MM.1S (cell line): ENCODE measurements around the gene NAA10.

Experiments used
- EZH2 ChIP-seq: fragments of 300-600 bp; sonication (generic); optimal IDR thresholded peaks from 2 replicates; pipeline ENCODE3; 2017; ENCODE audit warnings: low read depth, mild to moderate bottlenecking, antibody characterized with exemption, low read length, mixed read lengths
- TF ChIP-seq, protein P1 (sequence below): fragments of 300-600 bp; sonication (generic); IDR thresholded peaks from 2 replicates; pipeline ENCODE4 v1.5.1; 2016; ENCODE audit warnings: antibody characterized with exemption, low read length, mixed read lengths

DNA sequence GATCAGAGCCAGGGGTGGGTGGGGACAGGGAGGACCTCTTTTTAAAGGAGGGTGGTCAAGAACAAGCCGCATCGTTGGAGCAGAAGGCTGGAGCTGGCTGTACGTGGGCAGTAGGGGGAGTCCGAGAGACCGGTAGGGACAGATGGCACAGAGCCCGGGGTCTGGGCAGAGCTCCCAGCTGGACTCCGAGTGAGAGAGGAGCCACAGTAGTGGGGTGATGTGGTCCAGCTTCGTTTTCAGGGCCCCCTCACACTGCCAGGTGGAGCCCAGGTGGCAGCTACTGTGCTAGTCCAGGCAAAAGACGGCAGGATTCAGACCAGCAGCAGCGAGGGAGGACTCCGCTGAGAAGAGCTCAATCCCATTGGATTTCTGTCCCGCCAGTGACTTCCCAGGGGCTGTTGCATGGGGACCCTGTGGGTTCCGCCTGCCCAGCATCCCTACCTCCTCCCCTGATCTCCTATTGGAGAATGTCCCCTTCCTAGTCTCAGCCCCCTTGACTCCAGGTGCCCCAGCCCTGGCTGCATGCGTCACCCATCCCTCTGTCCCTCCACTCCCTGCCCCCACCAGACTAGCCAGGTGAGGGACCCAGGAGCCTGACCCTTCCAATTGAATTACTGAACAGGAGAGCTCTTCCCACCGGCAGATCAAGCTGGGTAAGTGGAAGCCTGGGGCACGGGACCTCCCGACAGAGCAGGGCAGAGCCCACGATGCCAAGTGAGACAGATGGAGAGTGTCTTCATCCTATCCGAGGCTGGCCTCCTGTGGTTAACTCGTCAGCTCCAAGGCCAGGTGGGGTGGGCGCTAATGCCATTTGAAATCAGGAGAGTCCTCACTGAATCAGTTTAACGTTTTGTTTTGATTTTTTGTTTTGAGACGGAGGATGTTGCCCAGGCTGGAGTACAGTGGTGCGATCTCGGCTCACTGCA is 11.6 kb downstream of the NAA10 start:
- TF ChIP-seq, protein P1, sequence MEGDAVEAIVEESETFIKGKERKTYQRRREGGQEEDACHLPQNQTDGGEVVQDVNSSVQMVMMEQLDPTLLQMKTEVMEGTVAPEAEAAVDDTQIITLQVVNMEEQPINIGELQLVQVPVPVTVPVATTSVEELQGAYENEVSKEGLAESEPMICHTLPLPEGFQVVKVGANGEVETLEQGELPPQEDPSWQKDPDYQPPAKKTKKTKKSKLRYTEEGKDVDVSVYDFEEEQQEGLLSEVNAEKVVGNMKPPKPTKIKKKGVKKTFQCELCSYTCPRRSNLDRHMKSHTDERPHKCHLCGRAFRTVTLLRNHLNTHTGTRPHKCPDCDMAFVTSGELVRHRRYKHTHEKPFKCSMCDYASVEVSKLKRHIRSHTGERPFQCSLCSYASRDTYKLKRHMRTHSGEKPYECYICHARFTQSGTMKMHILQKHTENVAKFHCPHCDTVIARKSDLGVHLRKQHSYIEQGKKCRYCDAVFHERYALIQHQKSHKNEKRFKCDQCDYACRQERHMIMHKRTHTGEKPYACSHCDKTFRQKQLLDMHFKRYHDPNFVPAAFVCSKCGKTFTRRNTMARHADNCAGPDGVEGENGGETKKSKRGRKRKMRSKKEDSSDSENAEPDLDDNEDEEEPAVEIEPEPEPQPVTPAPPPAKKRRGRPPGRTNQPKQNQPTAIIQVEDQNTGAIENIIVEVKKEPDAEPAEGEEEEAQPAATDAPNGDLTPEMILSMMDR: no peak
- no peak for TF ChIP-seq EZH2
